ENCODE results near the gene STOM. TPM values are rescaled to one million over a fixed set of nuclear protein-coding genes. Genes with fewer than 3 reads are reported as not detected.

The STOM gene
- total and polyA plus RNA-seq, 2 of the 8 experiments (the other 6 are each of a cell fraction or from before 2014, with no cell fraction given) = 25.2 to 60.4 TPM

GRCh38 chr9:121318631-121319382 lies 51.2 kb downstream of the STOM start:
- no peak overlapping the region for H3K14ac ChIP-seq (ENCODE audit: insufficient read length)
- no peak overlapping the region for H4K5ac ChIP-seq (ENCODE audit: insufficient read length, low read depth, low read length)
- H3K9ac ChIP-seq (replicated peaks in 1 of 4; ENCODE audit: extremely low read depth in 1 of 4, low read depth in 3 of 4, low read length in 3 of 4) = no peak overlapping the region
- peaks cover 0 to 2% (median 0%) of the 10 kb centered on the region in 4 experiments; a peak in 3 of 8 replicates for H3K36me3 ChIP-seq (ENCODE audit: control insufficient read depth in 2 of 4, insufficient read depth in 4 of 4, low read length in 3 of 4)
- no peak overlapping the region; the same call in 1 of the 2 replicates for H2BK5ac ChIP-seq (ENCODE audit: low read depth, low read length)
- no peaks in the 10 kb centered on the region for H3K79me1 ChIP-seq (ENCODE audit: low read depth, low read length)
- POLR2A ChIA-PET (ENCODE audit: partially characterized antibody) = no interaction called here
- no peak overlapping the region for H3K4me2 ChIP-seq (ENCODE audit: insufficient read depth in 1 of 2, low read depth in 2 of 2, low read length in 2 of 2)
- H2BK12ac ChIP-seq (ENCODE audit: low read depth, low read length) = no peak overlapping the region
- DNase-seq (ENCODE audit: low read depth in 1 of 2, low spot score in 2 of 2) (no peak), FAIRE-seq (no peak)
- no peak overlapping the region for H4K91ac ChIP-seq (replicated peaks; ENCODE audit: insufficient read length, low read length)
- H3K9me3 ChIP-seq (ENCODE audit: insufficient read depth in 2 of 2, low read depth in 1 of 2, low read length in 1 of 2) = no peaks in the 10 kb centered on the region
- CTCF ChIA-PET (ENCODE audit: partially characterized antibody) = interaction anchor here (0.6 to 9.9 kb wide), 46 partner anchors 9 to 219 kb away, joined by 3 to 197 read pairs (median 7); no protein-coding TSS in a partner anchor
- H3K4ac ChIP-seq (replicated peaks; ENCODE audit: insufficient read length, low read depth, low read length) = no peak overlapping the region
- 91% methylated on average over 19 of the region's 19 CpGs; no CpG with 5 or more reads in 1 of the 2 experiments for WGBS, 2 experiments (ENCODE audit: extremely low coverage in 1 of 2, insufficient coverage in 1 of 2, insufficient read length in 1 of 2, insufficient replicate concordance in 2 of 2, low coverage in 1 of 2, low lambda C conversion rate in 2 of 2, missing lambda C conversion rate in 1 of 2)
- no peaks in the 10 kb centered on the region for H3K23me2 ChIP-seq (ENCODE audit: low read depth, low read length)
- H3K27ac ChIP-seq (ENCODE audit: low read depth, low read length) = no peak overlapping the region
- H4K8ac ChIP-seq (ENCODE audit: extremely low read depth, insufficient read depth, low read length) = peak overlapping the region; percentile 76
- no peak overlapping the region for H2AK5ac ChIP-seq (ENCODE audit: low read depth, low read length)
- no peak overlapping the region for H2BK15ac ChIP-seq (ENCODE audit: low read length)
- H3K4me1 ChIP-seq (replicated peaks in 1 of 4; ENCODE audit: control insufficient read depth in 3 of 4, insufficient read depth in 4 of 4, low read length in 3 of 4) = no peaks in the 10 kb centered on the region
- H2BK20ac ChIP-seq (ENCODE audit: low read length) = no peak overlapping the region
- no peak overlapping the region for H2BK120ac ChIP-seq (replicated peaks; ENCODE audit: low read depth, low read length)
- H3K79me2 ChIP-seq (ENCODE audit: control insufficient read depth in 1 of 2, insufficient read depth in 2 of 2, low read length in 2 of 2) = no peaks in the 10 kb centered on the region
- no peak overlapping the region for H3K56ac ChIP-seq (replicated peaks; ENCODE audit: insufficient read length, low read depth, low read length)
- no peaks in the 10 kb centered on the region for H4K20me1 ChIP-seq (replicated peaks in 1 of 2; ENCODE audit: control insufficient read depth in 1 of 2, insufficient read depth in 2 of 2, low read length in 2 of 2)
- no peaks in the 10 kb centered on the region for H3K27me3 ChIP-seq (replicated peaks in 1 of 4; ENCODE audit: control insufficient read depth in 3 of 4, extremely low read depth in 1 of 4, insufficient read depth in 3 of 4, low read length in 3 of 4)
- no peak overlapping the region for H2AFZ ChIP-seq (ENCODE audit: low read length)
- no peak overlapping the region for H3K18ac ChIP-seq (ENCODE audit: extremely low read depth, low read length)
- H3K4me3 ChIP-seq (ENCODE audit: extremely low read depth in 1 of 4, insufficient read depth in 2 of 4, low read depth in 3 of 4, low read length in 4 of 4) = no peak overlapping the region
- H3K23ac ChIP-seq (ENCODE audit: insufficient read length) = no peak overlapping the region
- TF ChIP-seq RAD21 (IDR thresholded peaks at IDR 0.05 in 1 of 2, conservative IDR thresholded peaks at IDR 0.05 in 1 of 2; ENCODE audit: low read depth in 2 of 2, low read length in 2 of 2) (no peak), KDM5A (IDR thresholded peaks at IDR 0.05; ENCODE audit: low read length) (no peak), NRF1 (IDR thresholded peaks at IDR 0.05; ENCODE audit: low read depth, low read length) (no peak), SIN3A (conservative IDR thresholded peaks at IDR 0.05 in 1 of 2, IDR thresholded peaks at IDR 0.05 in 1 of 2; ENCODE audit: low read depth in 1 of 2, low read length in 2 of 2) (no peak), NANOG (IDR thresholded peaks at IDR 0.05; ENCODE audit: insufficient read depth, low read depth, low read length, poor library complexity, severe bottlenecking) (no peak), SAP30 (IDR thresholded peaks at IDR 0.05; ENCODE audit: insufficient read depth, insufficient replicate concordance, low read length) (no peak), TAF1 (IDR thresholded peaks at IDR 0.05; ENCODE audit: low read depth, low read length) (no peak), BACH1 (IDR thresholded peaks at IDR 0.05; ENCODE audit: low read length) (no peak), TEAD4 (IDR thresholded peaks at IDR 0.05; ENCODE audit: low read depth, low read length) (no peak), RNF2 (IDR thresholded peaks at IDR 0.05; ENCODE audit: borderline replicate concordance, low read depth, low read length, missing control alignments, poor library complexity, severe bottlenecking) (no peak), GTF2F1 (IDR thresholded peaks at IDR 0.05; ENCODE audit: borderline replicate concordance, low read depth, low read length) (no peak), EGR1 (IDR thresholded peaks at IDR 0.05; ENCODE audit: borderline replicate concordance, low read depth, low read length) (no peak)
